Panc1 (cell line): ENCODE measurements around the gene LRRC8B. TPM values are rescaled to one million over a fixed set of nuclear protein-coding genes. Genes with fewer than 3 reads are reported as not detected.

ENCODE experiments used
- ATAC-seq: fragments of 200-7000 bp; cut with Tn5 transposase; 2 replicates; pipeline ENCODE4 v1.9.1; 2020; ENCODE audit warnings: mild to moderate bottlenecking, moderate library complexity
- BruUV-seq: library from RNA; stranded (reverse); fragments of 400-500 nt; replicated peaks from 2 replicates; lab custom pipeline; 2021; lab: Mats Ljungman, UMichigan
- CTCF ChIA-PET: fragments of 300-600 bp; sonication (Branson Sonifier 250); formaldehyde crosslinking; loops from one replicate; lab custom pipeline; 2022; ENCODE audit warnings: antibody characterized with exemption; lab: Charles Lee
- POLR2A ChIA-PET: fragments of 300-600 bp; sonication (Branson Sonifier 250); formaldehyde crosslinking; loops from one replicate; lab custom pipeline; 2022; ENCODE audit warnings: antibody characterized with exemption; lab: Charles Lee
- DNase-seq: peaks from one replicate; pipeline ENCODE4 v3.0.0-alpha.2; 2010; ENCODE audit warnings: low read depth, low spot score
- H3K27ac ChIP-seq: 2 replicates; pipeline ENCODE4 v1.5.1; 2011; ENCODE audit warnings: mild to moderate bottlenecking, low read length, inconsistent platforms
- H3K27me3 ChIP-seq: fragments of 200-500 bp; sonication (Bioruptor generic); 2 replicates; pipeline ENCODE4 v1.6.0; 2014; ENCODE audit warnings: low read length, inconsistent platforms; ENCODE audit not compliant: control insufficient read depth, insufficient read depth
- H3K36me3 ChIP-seq: fragments of 200-500 bp; sonication (Bioruptor generic); 2 replicates; pipeline ENCODE4 v1.5.1; 2014; ENCODE audit warnings: inconsistent platforms, mild to moderate bottlenecking, low read length, moderate library complexity; ENCODE audit not compliant: control insufficient read depth, insufficient read depth
- H3K4me1 ChIP-seq: 2 replicates; pipeline ENCODE4 v1.5.1; 2011; ENCODE audit warnings: inconsistent platforms, mild to moderate bottlenecking, low read length, moderate library complexity; ENCODE audit not compliant: control insufficient read depth, insufficient read depth
- H3K4me3 ChIP-seq, 2 experiments: 2 replicates each; pipeline ENCODE4 v1.5.1; 2011 to 2012; ENCODE audit warnings: low read depth in 2 of 2, low read length in 2 of 2, mild to moderate bottlenecking in 2 of 2, inconsistent platforms in 1 of 2, moderate library complexity in 1 of 2
- H3K9me3 ChIP-seq: fragments of 200-500 bp; sonication (Bioruptor generic); 2 replicates; pipeline ENCODE4 v1.5.1; 2014; ENCODE audit warnings: low read depth, mild to moderate bottlenecking, inconsistent platforms, low read length, moderate library complexity; ENCODE audit not compliant: control insufficient read depth, insufficient read depth
- POLR2AphosphoS5 ChIP-seq: IDR thresholded peaks from 2 replicates; pipeline ENCODE4 v1.6.1; 2012; ENCODE audit warnings: mild to moderate bottlenecking, low read depth, low read length, moderate library complexity
- REST ChIP-seq, 2 experiments: IDR thresholded peaks; 2 replicates each; pipeline ENCODE4 v1.6.1; 2011 to 2012; ENCODE audit warnings: low read depth in 2 of 2, control low read depth in 1 of 2, low read length in 1 of 2, mild to moderate bottlenecking in 1 of 2, moderate library complexity in 1 of 2; ENCODE audit not compliant: insufficient read depth in 1 of 2
- SIN3A ChIP-seq: IDR thresholded peaks from 2 replicates; pipeline ENCODE4 v1.6.1; 2012; ENCODE audit warnings: low read depth, mild to moderate bottlenecking, low read length, moderate library complexity, borderline replicate concordance; ENCODE audit not compliant: insufficient read depth
- TCF7L2 ChIP-seq: IDR thresholded peaks from 2 replicates; pipeline ENCODE4 v1.6.1; 2011; ENCODE audit warnings: mild to moderate bottlenecking, low read depth, low read length, inconsistent platforms
- in situ Hi-C: cut with HindIII; loops from 2 replicates; pipeline ENCODE4 v1.10.0; 2016; ENCODE audit warnings: low sequenced_read_pairs, low pct_unique_long_range_greater_than_20kb
- intact Hi-C: fragments of 100-400 bp; cut with micrococcal nuclease; formaldehyde crosslinking; loops from one replicate; pipeline ENCODE4 v1.10.0; 2022; ENCODE audit not compliant: unreplicated experiment
- total RNA-seq: library from RNA; stranded (reverse); gene quantifications from one replicate; pipeline ENCODE4 v1.2.1, GENCODE V29; 2021; ENCODE audit not compliant: unreplicated experiment
- TF ChIP-seq, protein P1 (sequence below): fragments of 450-650 bp; IDR thresholded peaks from 2 replicates; pipeline ENCODE4 v1.5.1; 2017; ENCODE audit warnings: mild to moderate bottlenecking

The LRRC8B gene
- total RNA-seq, 1 experiment from 2014 or later = 27.3 TPM

GRCh38 chr1:89611721-89612120 is 87.1 kb downstream of the LRRC8B start:
- H3K36me3 ChIP-seq = no peaks in the 10 kb centered on the region
- CTCF ChIA-PET = interaction anchor here (0.5 to 0.6 kb wide), 2 partner anchors 11 to 147 kb away, joined by 3 read pairs; no protein-coding TSS in a partner anchor
- H3K4me1 ChIP-seq = no peaks in the 10 kb centered on the region
- ATAC-seq (no peak), DNase-seq (no peak)
- in situ Hi-C loops = no loop called here
- no peak overlapping the region for H3K27ac ChIP-seq
- TF ChIP-seq REST (IDR thresholded peaks at IDR 0.05; ENCODE audit: insufficient read depth in 1 of 2, low read depth in 2 of 2, low read length in 1 of 2) = no peak
- TF ChIP-seq, protein P1, sequence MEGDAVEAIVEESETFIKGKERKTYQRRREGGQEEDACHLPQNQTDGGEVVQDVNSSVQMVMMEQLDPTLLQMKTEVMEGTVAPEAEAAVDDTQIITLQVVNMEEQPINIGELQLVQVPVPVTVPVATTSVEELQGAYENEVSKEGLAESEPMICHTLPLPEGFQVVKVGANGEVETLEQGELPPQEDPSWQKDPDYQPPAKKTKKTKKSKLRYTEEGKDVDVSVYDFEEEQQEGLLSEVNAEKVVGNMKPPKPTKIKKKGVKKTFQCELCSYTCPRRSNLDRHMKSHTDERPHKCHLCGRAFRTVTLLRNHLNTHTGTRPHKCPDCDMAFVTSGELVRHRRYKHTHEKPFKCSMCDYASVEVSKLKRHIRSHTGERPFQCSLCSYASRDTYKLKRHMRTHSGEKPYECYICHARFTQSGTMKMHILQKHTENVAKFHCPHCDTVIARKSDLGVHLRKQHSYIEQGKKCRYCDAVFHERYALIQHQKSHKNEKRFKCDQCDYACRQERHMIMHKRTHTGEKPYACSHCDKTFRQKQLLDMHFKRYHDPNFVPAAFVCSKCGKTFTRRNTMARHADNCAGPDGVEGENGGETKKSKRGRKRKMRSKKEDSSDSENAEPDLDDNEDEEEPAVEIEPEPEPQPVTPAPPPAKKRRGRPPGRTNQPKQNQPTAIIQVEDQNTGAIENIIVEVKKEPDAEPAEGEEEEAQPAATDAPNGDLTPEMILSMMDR = no peak
- no peak for TF ChIP-seq TCF7L2
- TF ChIP-seq POLR2AphosphoS5 = no peak
- no peak for TF ChIP-seq SIN3A
- BruUV-seq = no TSS peak
- intact Hi-C loops = no loop called here
- H3K9me3 ChIP-seq = no peaks in the 10 kb centered on the region
- POLR2A ChIA-PET = no interaction called here
- H3K27me3 ChIP-seq = no peaks in the 10 kb centered on the region
- no peak overlapping the region for H3K4me3 ChIP-seq

DNA sequence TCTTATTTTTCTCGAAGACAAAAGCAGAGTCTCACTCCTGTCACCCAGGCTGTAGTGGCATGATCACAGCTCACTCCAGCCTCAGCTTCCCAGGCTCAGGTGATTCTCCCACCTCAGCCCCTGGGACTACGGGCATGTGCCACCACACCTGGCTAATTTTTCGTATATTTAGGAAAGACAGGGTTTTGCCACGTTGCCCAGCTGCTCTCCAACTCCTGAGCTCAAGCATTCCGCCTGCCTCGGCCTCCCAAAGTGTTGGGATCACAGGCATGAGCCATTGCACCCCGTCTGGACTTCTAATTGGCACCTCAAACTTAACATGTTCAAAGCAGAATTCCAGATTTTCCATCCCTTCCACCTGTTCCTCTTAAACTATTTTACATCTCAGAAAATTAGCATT is 89.3 kb downstream of the LRRC8B start:
- BruUV-seq = no TSS peak
- ChIA-PET CTCF (no interaction called here), POLR2A (no interaction called here)
- intact Hi-C loops = no loop called here
- DNase-seq (no peak), ATAC-seq (no peak)
- H3K27me3 ChIP-seq = no peaks in the 10 kb centered on the region
- H3K4me1 ChIP-seq = no peaks in the 10 kb centered on the region
- H3K9me3 ChIP-seq = no peaks in the 10 kb centered on the region
- no peak overlapping the region for H3K4me3 ChIP-seq
- in situ Hi-C loops = no loop called here
- H3K27ac ChIP-seq = no peak overlapping the region
- H3K36me3 ChIP-seq = no peaks in the 10 kb centered on the region
- no peak for TF ChIP-seq REST (IDR thresholded peaks at IDR 0.05; ENCODE audit: insufficient read depth in 1 of 2, low read depth in 2 of 2, low read length in 1 of 2)
- no peak for TF ChIP-seq POLR2AphosphoS5
- TF ChIP-seq, protein P1 = no peak
